ENCODE data around the gene VEGFC. TPM values are rescaled to one million over a fixed set of nuclear protein-coding genes. Genes with fewer than 3 reads are reported as not detected.

Gene VEGFC
- total RNA-seq, 1 experiment from 2014 or later: not detected

DNA sequence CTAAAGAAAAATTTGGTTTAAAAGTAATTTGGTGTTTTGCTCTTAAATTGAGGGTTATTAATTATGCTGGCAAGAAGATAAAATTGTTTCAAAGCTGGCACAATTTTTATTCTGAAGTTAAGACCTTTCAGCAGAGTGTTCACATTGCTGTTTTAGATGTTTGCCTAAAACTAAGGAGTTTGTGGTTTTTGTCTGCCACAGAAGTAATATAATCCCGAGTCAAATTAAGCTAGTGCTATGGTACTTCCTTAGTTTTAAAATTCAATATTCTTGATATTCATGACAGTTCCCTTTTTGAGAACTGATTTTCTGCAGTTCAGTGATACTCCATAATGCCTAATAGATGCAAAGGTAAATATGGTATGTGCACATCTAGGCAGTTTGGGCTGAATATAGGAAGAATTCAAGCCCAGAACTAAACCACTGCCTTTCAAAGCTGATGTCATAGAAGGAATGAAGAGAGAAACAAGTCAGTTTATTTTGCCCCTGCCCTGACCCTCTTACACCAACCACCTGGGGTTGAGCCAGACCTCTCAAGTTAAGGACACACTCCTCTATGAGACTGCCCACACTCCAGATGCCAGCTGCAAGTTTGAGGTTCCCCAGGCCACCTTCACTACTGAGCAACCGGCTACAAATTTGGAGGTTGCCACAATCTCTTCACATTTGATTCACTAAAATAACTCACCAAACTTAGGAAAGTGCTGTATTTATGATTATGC, 32.1 kb upstream of the VEGFC start:
- no TSS peak for BruUV-seq (replicated peaks)
- Histone ChIP-seq H3K4me1 (ENCODE audit: control insufficient read depth in 1 of 2, insufficient read depth in 2 of 2, low read length in 2 of 2) (no peaks in the 10 kb centered on the region), H3K36me3 (ENCODE audit: control insufficient read depth in 1 of 2, insufficient read depth in 2 of 2, low read length in 2 of 2) (no peaks in the 10 kb centered on the region), H2AFZ (ENCODE audit: low read depth, low read length, poor library complexity, severe bottlenecking) (no peak overlapping the region), H3K4me2 (ENCODE audit: low read length) (no peak overlapping the region), H3K4me3 (replicated peaks in 1 of 2; ENCODE audit: low read depth in 1 of 2, low read length in 2 of 2) (no peak overlapping the region), H3K27ac (ENCODE audit: low read depth, low read length) (no peak overlapping the region), H3K9me3 (ENCODE audit: control insufficient read depth in 1 of 2, insufficient read depth in 1 of 2, low read depth in 1 of 2, low read length in 2 of 2) (no peaks in the 10 kb centered on the region), H3K9ac (ENCODE audit: low read length) (no peak overlapping the region), H4K20me1 (ENCODE audit: insufficient read depth) (no peaks in the 10 kb centered on the region), H3K27me3 (ENCODE audit: insufficient read depth, low read length) (no peaks in the 10 kb centered on the region), H3K79me2 (ENCODE audit: insufficient read depth, low read length) (no peaks in the 10 kb centered on the region), H3K9me2 (ENCODE audit: insufficient read depth) (no peaks in the 10 kb centered on the region)
- RAD21 ChIA-PET (ENCODE audit: low non-redundant PET in 1 of 2, low total read pairs in 2 of 2, uncharacterized antibody in 2 of 2, unreplicated experiment in 2 of 2): no interaction called here
- intact Hi-C loops (cut with micrococcal nuclease): no loop called here
- DNase-seq (ENCODE audit: low read depth, low spot score) (no peak), ATAC-seq (no peak)
- TF ChIP-seq POLR2A (IDR thresholded peaks at IDR 0.05; ENCODE audit: borderline replicate concordance, extremely low read depth, insufficient read depth, insufficient read length) (no peak), ELF1 (IDR thresholded peaks at IDR 0.05; ENCODE audit: borderline replicate concordance, low read depth) (no peak), CBX3 (IDR thresholded peaks at IDR 0.05; ENCODE audit: low read depth) (no peak), RAD21 (IDR thresholded peaks at IDR 0.05; ENCODE audit: low read depth) (no peak), EZH2 (IDR thresholded peaks at IDR 0.05) (no peak), ZNF274 (IDR thresholded peaks at IDR 0.05; ENCODE audit: low read depth, low read length) (no peak), ZFX (IDR thresholded peaks at IDR 0.05) (no peak), EGR1 (IDR thresholded peaks at IDR 0.05; ENCODE audit: low read depth) (no peak), SRF (IDR thresholded peaks at IDR 0.05; ENCODE audit: low read depth) (no peak), POLR2AphosphoS5 (IDR thresholded peaks at IDR 0.05; ENCODE audit: low read depth, low read length) (no peak), EZH2phosphoT487 (IDR thresholded peaks at IDR 0.05; ENCODE audit: borderline replicate concordance) (no peak), SIN3A (IDR thresholded peaks at IDR 0.05; ENCODE audit: low read depth) (no peak), JUND (IDR thresholded peaks at IDR 0.05) (no peak)
- TF ChIP-seq, protein P1, sequence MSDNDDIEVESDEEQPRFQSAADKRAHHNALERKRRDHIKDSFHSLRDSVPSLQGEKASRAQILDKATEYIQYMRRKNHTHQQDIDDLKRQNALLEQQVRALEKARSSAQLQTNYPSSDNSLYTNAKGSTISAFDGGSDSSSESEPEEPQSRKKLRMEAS (IDR thresholded peaks at IDR 0.05): no peak
- TF ChIP-seq, protein P2, sequence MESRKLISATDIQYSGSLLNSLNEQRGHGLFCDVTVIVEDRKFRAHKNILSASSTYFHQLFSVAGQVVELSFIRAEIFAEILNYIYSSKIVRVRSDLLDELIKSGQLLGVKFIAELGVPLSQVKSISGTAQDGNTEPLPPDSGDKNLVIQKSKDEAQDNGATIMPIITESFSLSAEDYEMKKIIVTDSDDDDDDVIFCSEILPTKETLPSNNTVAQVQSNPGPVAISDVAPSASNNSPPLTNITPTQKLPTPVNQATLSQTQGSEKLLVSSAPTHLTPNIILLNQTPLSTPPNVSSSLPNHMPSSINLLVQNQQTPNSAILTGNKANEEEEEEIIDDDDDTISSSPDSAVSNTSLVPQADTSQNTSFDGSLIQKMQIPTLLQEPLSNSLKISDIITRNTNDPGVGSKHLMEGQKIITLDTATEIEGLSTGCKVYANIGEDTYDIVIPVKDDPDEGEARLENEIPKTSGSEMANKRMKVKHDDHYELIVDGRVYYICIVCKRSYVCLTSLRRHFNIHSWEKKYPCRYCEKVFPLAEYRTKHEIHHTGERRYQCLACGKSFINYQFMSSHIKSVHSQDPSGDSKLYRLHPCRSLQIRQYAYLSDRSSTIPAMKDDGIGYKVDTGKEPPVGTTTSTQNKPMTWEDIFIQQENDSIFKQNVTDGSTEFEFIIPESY (IDR thresholded peaks at IDR 0.05; ENCODE audit: extremely low read depth, insufficient replicate concordance, low read length): no peak
- POLR2A ChIA-PET: no interaction called here
- CTCF ChIA-PET: no interaction called here

All from HCT116 (cell line).